GM23338 (cell line): ENCODE results near the gene RUNX3. TPM values are rescaled to one million over a fixed set of nuclear protein-coding genes. Genes with fewer than 3 reads are reported as not detected.

Experiments
- ATAC-seq: fragments of 200-7000 bp; cut with Tn5 transposase; 3 replicates; pipeline ENCODE4 v1.9.1; 2020
- DNase-seq: peaks from one replicate; pipeline ENCODE4 v3.0.0-alpha.2; 2015; ENCODE audit warnings: low spot score
- H2AFZ ChIP-seq: fragments of 200-600 bp; sonication (generic); 2 replicates; pipeline ENCODE4 v1.8.0; 2016; ENCODE audit warnings: antibody characterized with exemption, mild to moderate bottlenecking, moderate library complexity
- H3F3A ChIP-seq: fragments of 200-600 bp; sonication (generic); replicated peaks from 2 replicates; pipeline ENCODE4 v1.8.0; 2017; ENCODE audit warnings: antibody characterized with exemption, mixed run types, low read depth
- H3K27ac ChIP-seq: fragments of 200-600 bp; sonication (generic); 2 replicates; pipeline ENCODE4 v1.6.1; 2016; ENCODE audit warnings: low read depth
- H3K27me3 ChIP-seq: fragments of 200-600 bp; sonication (generic); 2 replicates; pipeline ENCODE4 v1.8.0; 2016; ENCODE audit warnings: mild to moderate bottlenecking, mixed run types, moderate library complexity; ENCODE audit not compliant: insufficient read depth
- H3K36me3 ChIP-seq: fragments of 200-600 bp; sonication (generic); 2 replicates; pipeline ENCODE4 v1.8.0; 2016; ENCODE audit warnings: mild to moderate bottlenecking; ENCODE audit not compliant: insufficient read depth
- H3K4me1 ChIP-seq: fragments of 200-600 bp; sonication (generic); 2 replicates; pipeline ENCODE4 v1.8.0; 2016; ENCODE audit warnings: mild to moderate bottlenecking, moderate library complexity; ENCODE audit not compliant: insufficient read depth
- H3K4me2 ChIP-seq: fragments of 200-600 bp; sonication (generic); 2 replicates; pipeline ENCODE4 v1.7.1; 2017; ENCODE audit warnings: mixed run types
- H3K4me3 ChIP-seq: fragments of 200-600 bp; sonication (generic); 2 replicates; pipeline ENCODE4 v1.6.1; 2016; ENCODE audit warnings: mixed run types
- H3K79me2 ChIP-seq: fragments of 200-600 bp; sonication (generic); replicated peaks from 2 replicates; pipeline ENCODE4 v1.8.0; 2017; ENCODE audit warnings: mild to moderate bottlenecking; ENCODE audit not compliant: insufficient read depth
- H3K9me2 ChIP-seq: fragments of 200-600 bp; sonication (generic); 2 replicates; pipeline ENCODE4 v1.8.0; 2017; ENCODE audit not compliant: insufficient read depth
- H4K20me1 ChIP-seq: fragments of 200-600 bp; sonication (generic); replicated peaks from 2 replicates; pipeline ENCODE4 v1.8.0; 2017; ENCODE audit warnings: mild to moderate bottlenecking; ENCODE audit not compliant: insufficient read depth
- H3K27ac Mint-ChIP-seq: 2 replicates; pipeline ENCODE4 v1.8.0; 2020; ENCODE audit warnings: inconsistent platforms, mild to moderate bottlenecking, moderate library complexity, mixed read lengths
- H3K27me3 Mint-ChIP-seq: 3 replicates; pipeline ENCODE4 v1.8.0; 2022; ENCODE audit warnings: low read depth, mild to moderate bottlenecking, moderate library complexity, mixed read lengths, inconsistent platforms; ENCODE audit not compliant: insufficient read depth, poor library complexity
- H3K36me3 Mint-ChIP-seq: 3 replicates; pipeline ENCODE4 v1.8.0; 2021; ENCODE audit warnings: low read depth, mild to moderate bottlenecking, inconsistent platforms, moderate library complexity, mixed read lengths
- H3K4me1 Mint-ChIP-seq: 3 replicates; pipeline ENCODE4 v1.8.0; 2020; ENCODE audit warnings: mild to moderate bottlenecking, inconsistent platforms, mixed read lengths
- H3K4me3 Mint-ChIP-seq: 3 replicates; pipeline ENCODE4 v1.8.0; 2021; ENCODE audit warnings: moderate library complexity, mild to moderate bottlenecking, inconsistent platforms, mixed read lengths
- H3K9me3 Mint-ChIP-seq: 3 replicates; pipeline ENCODE4 v1.8.0; 2020; ENCODE audit warnings: moderate library complexity, mild to moderate bottlenecking, inconsistent platforms, mixed read lengths
- ZNF114 ChIP-seq: fragments of 250-450 bp; sonication (Bioruptor Pico); IDR thresholded peaks from 2 replicates; pipeline ENCODE4 v1.5.0; 2020; ENCODE audit warnings: mild to moderate bottlenecking, moderate library complexity
- ZNF331 ChIP-seq: fragments of 250-450 bp; sonication (Bioruptor Pico); IDR thresholded peaks from 2 replicates; pipeline ENCODE4 v1.5.0; 2020; ENCODE audit warnings: low read depth, mild to moderate bottlenecking, moderate library complexity
- polyA plus RNA-seq: library from polyadenylated mRNA; unstranded; fragments of >200 nt; fragmentation: Nextera tagmentation; extraction: Ambion mirVana; gene quantifications from 2 replicates; pipeline ENCODE4 v1.2.1, GENCODE V29; 2016
- total RNA-seq: library from RNA; depleted of rRNA; stranded (reverse); fragments of >200 nt; shearing (Covaris generic); gene quantifications from 2 replicates; pipeline ENCODE4 v1.2.3, GENCODE V29; 2014
- TF ChIP-seq, protein P1 (sequence below): fragments of 250-450 bp; sonication (Bioruptor Pico); IDR thresholded peaks from 2 replicates; pipeline ENCODE4 v1.5.0; 2020; ENCODE audit warnings: mild to moderate bottlenecking, moderate library complexity
- TF ChIP-seq, protein P2 (sequence below): IDR thresholded peaks from 2 replicates; pipeline ENCODE4 v1.6.1; 2016; ENCODE audit warnings: antibody characterized with exemption

RUNX3 gene
- total and polyA plus RNA-seq, 2 experiments from 2014 or later, result 0.23 to 0.73 TPM

DNA sequence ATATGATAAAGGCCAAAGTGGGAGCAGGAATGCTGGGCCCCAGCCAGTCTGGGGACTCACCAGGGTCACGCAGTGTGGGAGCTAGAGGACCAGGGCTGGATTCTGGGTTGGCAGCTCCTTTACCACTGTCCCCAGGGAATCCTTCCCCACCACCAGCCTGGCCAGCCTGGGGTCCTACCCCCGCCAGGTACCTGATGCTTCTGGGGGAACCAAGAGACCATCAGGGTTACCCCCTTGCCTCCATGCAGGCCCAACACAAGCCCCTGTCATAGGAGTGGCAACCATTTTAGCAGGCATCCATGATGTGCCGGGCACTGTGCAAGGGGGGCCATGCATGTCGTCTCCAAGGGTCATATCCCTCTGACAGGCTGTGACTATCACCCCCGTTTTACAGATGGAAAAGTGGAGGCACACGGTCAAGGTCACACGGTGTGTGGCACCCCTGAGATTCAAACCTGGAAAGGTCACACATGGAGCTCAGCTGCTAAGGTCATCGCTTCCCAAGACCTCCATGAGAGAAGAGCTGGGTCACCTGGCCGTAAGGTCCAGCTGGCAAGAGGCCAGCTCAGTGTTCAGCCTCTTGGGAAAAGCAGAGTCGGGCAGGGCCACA is 16.4 kb downstream of the RUNX3 start:
- H3K27me3 ChIP-seq, result no peaks in the 10 kb centered on the region
- H3K79me2 ChIP-seq, result no peaks in the 10 kb centered on the region
- no peaks in the 10 kb centered on the region for H3F3A ChIP-seq
- H3K4me2 ChIP-seq, result no peak overlapping the region
- no peak for DNase-seq
- no peak overlapping the region for H3K4me3 Mint-ChIP-seq
- H3K27ac Mint-ChIP-seq, result no peak overlapping the region
- no peak overlapping the region; the same call in 1 of the 2 replicates for H2AFZ ChIP-seq
- no peaks in the 10 kb centered on the region for H3K36me3 ChIP-seq
- no peak overlapping the region for H3K27ac ChIP-seq
- no peak overlapping the region for H3K4me3 ChIP-seq
- no peak for ATAC-seq
- H3K9me2 ChIP-seq, result no peaks in the 10 kb centered on the region
- H4K20me1 ChIP-seq, result no peaks in the 10 kb centered on the region
- H3K4me1 ChIP-seq, result peaks cover 8% of the 10 kb centered on the region; the same call in 1 of the 2 replicates
- H3K27me3 Mint-ChIP-seq, result peaks cover 20% of the 10 kb centered on the region
- H3K4me1 Mint-ChIP-seq, result peaks cover 25% of the 10 kb centered on the region
- H3K36me3 Mint-ChIP-seq, result no peaks in the 10 kb centered on the region
- TF ChIP-seq, protein P1, sequence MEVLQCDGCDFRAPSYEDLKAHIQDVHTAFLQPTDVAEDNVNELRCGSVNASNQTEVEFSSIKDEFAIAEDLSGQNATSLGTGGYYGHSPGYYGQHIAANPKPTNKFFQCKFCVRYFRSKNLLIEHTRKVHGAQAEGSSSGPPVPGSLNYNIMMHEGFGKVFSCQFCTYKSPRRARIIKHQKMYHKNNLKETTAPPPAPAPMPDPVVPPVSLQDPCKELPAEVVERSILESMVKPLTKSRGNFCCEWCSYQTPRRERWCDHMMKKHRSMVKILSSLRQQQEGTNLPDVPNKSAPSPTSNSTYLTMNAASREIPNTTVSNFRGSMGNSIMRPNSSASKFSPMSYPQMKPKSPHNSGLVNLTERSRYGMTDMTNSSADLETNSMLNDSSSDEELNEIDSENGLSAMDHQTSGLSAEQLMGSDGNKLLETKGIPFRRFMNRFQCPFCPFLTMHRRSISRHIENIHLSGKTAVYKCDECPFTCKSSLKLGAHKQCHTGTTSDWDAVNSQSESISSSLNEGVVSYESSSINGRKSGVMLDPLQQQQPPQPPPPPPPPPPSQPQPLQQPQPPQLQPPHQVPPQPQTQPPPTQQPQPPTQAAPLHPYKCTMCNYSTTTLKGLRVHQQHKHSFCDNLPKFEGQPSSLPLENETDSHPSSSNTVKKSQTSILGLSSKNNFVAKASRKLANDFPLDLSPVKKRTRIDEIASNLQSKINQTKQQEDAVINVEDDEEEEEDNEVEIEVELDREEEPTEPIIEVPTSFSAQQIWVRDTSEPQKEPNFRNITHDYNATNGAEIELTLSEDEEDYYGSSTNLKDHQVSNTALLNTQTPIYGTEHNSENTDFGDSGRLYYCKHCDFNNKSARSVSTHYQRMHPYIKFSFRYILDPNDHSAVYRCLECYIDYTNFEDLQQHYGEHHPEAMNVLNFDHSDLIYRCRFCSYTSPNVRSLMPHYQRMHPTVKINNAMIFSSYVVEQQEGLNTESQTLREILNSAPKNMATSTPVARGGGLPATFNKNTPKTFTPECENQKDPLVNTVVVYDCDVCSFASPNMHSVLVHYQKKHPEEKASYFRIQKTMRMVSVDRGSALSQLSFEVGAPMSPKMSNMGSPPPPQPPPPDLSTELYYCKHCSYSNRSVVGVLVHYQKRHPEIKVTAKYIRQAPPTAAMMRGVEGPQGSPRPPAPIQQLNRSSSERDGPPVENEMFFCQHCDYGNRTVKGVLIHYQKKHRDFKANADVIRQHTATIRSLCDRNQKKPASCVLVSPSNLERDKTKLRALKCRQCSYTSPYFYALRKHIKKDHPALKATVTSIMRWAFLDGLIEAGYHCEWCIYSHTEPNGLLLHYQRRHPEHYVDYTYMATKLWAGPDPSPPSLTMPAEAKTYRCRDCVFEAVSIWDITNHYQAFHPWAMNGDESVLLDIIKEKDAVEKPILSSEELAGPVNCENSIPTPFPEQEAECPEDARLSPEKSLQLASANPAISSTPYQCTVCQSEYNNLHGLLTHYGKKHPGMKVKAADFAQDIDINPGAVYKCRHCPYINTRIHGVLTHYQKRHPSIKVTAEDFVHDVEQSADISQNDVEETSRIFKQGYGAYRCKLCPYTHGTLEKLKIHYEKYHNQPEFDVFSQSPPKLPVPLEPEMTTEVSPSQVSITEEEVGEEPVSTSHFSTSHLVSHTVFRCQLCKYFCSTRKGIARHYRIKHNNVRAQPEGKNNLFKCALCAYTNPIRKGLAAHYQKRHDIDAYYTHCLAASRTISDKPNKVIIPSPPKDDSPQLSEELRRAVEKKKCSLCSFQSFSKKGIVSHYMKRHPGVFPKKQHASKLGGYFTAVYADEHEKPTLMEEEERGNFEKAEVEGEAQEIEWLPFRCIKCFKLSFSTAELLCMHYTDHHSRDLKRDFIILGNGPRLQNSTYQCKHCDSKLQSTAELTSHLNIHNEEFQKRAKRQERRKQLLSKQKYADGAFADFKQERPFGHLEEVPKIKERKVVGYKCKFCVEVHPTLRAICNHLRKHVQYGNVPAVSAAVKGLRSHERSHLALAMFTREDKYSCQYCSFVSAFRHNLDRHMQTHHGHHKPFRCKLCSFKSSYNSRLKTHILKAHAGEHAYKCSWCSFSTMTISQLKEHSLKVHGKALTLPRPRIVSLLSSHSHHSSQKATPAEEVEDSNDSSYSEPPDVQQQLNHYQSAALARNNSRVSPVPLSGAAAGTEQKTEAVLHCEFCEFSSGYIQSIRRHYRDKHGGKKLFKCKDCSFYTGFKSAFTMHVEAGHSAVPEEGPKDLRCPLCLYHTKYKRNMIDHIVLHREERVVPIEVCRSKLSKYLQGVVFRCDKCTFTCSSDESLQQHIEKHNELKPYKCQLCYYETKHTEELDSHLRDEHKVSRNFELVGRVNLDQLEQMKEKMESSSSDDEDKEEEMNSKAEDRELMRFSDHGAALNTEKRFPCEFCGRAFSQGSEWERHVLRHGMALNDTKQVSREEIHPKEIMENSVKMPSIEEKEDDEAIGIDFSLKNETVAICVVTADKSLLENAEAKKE, result no peak
- no peaks in the 10 kb centered on the region; the same call in 2 of the 3 replicates for H3K9me3 Mint-ChIP-seq

DNA sequence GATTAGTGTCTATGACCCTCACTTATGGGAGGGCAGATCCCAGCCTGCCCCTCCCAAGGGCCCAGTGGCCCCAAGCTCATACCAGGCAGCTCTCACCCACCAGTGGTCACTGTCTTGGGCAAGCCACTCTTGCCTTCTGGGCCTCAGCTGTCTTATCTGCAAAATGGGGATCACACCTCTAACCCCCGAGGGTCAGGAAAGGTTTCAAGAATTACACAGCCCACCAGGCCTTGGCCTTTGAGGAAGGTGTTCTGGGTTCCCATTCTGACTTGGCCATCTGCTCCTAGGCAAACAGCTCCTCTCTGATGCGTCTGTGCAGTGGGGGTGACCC is 16.8 kb downstream of the RUNX3 start:
- Histone ChIP-seq H3K9me2 (no peaks in the 10 kb centered on the region), H3K4me1 (peaks cover 8% of the 10 kb centered on the region; the same call in 1 of the 2 replicates), H3K4me3 (no peak overlapping the region), H3F3A (no peaks in the 10 kb centered on the region), H4K20me1 (no peaks in the 10 kb centered on the region), H3K4me2 (no peak overlapping the region), H3K27ac (no peak overlapping the region), H3K79me2 (no peaks in the 10 kb centered on the region), H2AFZ (no peak overlapping the region), H3K36me3 (no peaks in the 10 kb centered on the region), H3K27me3 (no peaks in the 10 kb centered on the region)
- H3K4me3 Mint-ChIP-seq, result no peak overlapping the region
- no peak for ATAC-seq
- H3K4me1 Mint-ChIP-seq, result peaks cover 25% of the 10 kb centered on the region
- H3K27ac Mint-ChIP-seq, result no peak overlapping the region
- DNase-seq, result no peak
- H3K9me3 Mint-ChIP-seq, result no peaks in the 10 kb centered on the region; the same call in 2 of the 3 replicates
- peaks cover 20% of the 10 kb centered on the region for H3K27me3 Mint-ChIP-seq
- no peaks in the 10 kb centered on the region for H3K36me3 Mint-ChIP-seq
- no peak for TF ChIP-seq ZNF331 (CRISPR knock-in tag)
- TF ChIP-seq, protein P1, result no peak
- no peak for TF ChIP-seq ZNF114 (CRISPR knock-in tag)
- TF ChIP-seq, protein P2, sequence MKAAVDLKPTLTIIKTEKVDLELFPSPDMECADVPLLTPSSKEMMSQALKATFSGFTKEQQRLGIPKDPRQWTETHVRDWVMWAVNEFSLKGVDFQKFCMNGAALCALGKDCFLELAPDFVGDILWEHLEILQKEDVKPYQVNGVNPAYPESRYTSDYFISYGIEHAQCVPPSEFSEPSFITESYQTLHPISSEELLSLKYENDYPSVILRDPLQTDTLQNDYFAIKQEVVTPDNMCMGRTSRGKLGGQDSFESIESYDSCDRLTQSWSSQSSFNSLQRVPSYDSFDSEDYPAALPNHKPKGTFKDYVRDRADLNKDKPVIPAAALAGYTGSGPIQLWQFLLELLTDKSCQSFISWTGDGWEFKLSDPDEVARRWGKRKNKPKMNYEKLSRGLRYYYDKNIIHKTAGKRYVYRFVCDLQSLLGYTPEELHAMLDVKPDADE, result no peak
